NCI-H2107 treated with DMSO at 0.1 percent for 48 hours (cell line): ENCODE data around the gene FAM20A.
A peak's percentile ranks its signal among the peaks of the same experiment; 100 is the strongest.
"Not testable (repeated sequence)": the region's sequence is repeated elsewhere in the genome, so short reads cannot be mapped to it uniquely, and the experiment has no call there.

Source experiments
- DNase-seq: peaks from one replicate; lab custom pipeline; 2025; ENCODE audit not compliant: unreplicated experiment; lab: John Stamatoyannopoulos, UW

FAM20A gene

DNA sequence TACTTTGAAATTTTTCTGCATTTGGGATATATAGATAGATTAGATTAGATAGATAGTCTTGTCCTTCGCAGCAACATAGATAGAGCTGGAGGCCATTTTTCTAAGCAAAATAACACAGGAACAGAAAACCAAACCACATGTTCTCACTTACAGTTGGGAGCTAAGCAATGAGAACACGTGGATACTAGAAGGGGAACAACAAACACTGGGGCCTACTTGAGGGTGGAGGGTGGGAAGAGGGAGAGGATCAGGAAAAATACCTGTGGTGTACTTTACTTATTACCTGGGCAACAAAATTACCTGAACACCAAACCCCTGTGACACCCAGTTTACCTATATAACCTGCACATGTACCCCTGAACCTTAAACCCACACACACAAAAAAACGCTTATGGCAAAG is 74.6 kb downstream of the FAM20A start:
- DNase-seq, result no peak

DNA sequence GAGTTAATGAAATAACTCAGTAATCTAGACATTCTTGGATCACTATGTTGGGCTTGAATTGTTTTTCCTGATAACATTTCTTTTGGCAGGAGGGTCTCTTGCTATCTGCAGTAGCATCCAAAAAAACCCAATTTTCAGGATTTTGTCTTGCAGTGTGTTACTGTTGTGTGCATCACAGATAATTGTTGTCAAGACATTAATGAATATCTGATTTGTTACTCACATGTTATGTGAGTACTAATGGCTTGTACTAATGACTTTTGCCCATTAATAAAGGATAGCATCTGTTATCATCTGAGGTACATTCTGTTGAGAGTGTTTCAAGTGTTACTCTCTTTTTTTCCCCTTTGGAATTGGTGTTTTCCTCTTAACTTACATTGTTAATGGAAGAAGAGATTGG is 78.9 kb downstream of the FAM20A start:
- no peak for DNase-seq

DNA sequence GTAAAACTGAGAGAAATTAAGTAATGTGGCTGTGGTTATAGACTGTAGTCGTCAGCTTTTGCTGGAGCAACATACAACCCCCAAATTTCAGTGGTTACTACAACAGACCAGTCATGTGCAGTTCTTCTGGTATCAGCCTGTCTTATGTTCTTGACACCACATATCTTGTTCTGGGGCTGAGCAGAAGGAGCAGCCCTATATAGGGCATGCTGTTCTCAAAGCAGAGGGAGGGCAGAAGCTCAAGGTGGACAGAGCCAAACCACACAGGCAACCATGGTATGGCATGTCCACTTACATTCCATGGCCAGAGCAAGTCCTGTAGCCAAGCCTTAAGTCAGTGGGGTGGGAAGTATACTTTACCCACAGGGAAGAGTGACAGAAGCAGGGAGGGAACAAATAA is 81.3 kb downstream of the FAM20A start:
- no peak for DNase-seq

DNA sequence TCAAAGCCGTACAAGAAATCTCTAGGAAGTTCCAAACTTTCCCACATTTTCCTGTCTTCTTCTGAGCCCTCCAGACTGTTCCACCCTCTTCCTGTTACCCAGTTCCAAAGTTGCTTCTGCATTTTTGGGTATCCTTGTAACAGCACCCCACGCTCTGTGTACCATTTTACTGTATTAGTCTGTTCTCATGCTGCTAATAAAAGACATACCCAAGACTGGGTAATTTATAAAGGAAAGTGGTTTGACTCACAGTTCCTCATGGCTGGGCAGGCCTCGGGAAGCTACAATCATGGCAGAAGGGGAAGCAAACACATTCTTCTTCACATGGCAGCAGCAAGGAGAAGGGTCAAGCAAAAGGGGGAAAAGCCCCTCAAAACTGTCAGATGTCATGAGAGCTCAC is 82.1 kb downstream of the FAM20A start:
- DNase-seq, result not testable (repeated sequence)

DNA sequence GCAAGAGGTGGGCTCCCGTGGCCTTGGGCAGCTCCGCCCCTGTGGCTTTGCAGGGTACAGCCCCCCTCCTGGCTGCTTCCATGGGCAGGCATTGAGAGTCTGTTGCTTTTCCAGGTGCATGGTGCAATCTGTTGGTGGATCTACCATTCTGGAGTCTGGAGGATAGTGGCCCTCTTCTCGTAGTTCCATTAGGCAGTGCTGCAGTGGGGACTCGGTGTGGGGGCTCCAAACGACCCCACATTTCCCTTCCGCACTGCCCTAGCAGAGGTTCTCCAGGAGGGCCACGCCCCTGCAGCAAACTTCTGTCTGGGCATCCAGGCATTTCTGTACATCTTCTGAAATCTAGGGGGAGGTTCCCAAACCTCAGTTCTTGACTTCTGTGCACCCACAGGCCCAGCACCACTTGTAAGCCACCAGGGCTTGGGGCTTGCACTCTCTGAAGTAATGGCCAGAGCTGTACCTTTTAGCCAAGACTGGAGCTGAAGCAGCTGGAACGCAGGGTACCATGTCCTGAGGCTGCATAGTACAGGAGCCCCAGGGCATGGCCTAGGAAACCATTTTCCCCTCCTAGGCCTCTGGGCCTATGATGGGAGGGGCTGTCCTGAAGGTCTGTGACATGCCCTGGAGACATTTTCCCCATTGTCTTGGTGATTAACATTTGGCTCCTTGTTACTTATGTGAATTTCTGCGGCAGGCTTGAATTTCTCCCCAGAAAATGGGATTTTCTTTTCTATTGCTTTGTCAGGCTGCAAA is 82.9 kb downstream of the FAM20A start:
- DNase-seq, result no peak

DNA sequence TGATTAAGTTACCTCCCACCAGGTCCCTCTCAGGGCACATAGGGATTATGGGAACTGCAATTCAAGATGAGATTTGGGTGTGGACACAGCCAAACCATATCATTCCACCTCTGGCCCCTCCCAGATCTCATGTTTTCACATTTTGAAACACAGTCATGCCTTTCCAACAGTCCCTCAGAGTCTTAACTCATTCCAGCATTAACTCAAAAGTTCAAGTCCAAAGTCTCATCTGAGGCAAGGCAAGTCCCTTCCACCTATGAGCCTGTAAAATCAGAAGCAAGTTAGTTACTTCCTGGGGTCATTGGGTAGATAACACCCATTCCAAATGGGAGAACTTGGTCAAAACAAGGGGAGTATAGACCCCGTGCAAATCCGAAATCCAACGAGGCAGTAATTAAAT is 83.6 kb downstream of the FAM20A start:
- not testable (repeated sequence) for DNase-seq

DNA sequence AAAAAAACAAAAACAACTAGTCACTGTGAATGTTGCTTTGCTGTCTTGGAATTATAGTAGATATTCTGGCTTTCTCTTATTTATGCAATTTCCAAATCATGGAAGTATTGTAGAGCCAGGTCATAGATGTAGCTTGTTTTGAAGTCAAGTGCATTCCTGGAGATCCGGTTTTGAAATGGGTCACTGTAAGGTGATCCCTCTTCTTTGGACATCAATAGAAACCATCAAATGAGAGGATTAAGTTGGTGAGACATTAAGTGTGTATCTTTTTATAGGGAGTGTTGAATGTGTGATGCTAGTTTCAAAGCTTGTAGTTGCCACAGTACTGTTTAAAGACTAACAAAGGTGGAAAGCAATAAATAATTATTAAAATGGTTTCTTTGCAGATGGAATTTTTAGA is 84.4 kb downstream of the FAM20A start:
- DNase-seq, result no peak

DNA sequence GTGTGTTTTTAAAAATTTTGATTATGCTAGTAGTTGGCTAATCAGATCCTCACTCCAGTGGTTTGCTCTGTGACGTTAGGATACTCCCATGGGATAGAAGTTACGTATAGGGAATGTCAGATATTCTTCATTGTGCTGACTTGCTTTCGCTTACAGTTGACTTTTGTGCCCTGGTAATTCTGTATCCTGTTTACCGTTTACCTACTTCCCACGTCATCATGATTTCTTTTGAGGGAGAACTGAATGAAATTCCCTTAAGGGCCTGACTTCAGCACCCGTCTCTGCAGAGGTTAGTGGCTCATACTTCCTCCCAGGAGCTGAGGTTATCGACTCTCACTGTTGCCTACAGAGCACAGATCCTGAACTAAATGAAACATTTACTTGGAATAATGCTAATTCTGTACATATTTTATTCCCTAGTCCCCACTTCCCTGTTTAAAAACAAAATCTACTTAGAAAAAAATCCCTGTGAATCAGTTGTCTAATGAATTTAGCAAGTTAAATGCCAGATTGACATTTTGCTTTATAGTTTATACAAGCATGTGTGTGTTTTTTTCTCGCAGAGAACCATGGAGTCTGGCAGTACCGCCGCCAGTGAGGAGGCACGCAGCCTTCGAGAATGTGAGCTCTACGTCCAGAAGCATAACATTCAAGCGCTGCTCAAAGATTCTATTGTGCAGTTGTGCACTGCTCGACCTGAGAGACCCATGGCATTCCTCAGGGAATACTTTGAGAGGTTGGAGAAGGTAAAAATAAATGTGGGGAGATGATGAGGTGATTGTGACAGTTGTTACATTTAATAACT is 86.1 kb downstream of the FAM20A start:
- peak; percentile 28 for DNase-seq

DNA sequence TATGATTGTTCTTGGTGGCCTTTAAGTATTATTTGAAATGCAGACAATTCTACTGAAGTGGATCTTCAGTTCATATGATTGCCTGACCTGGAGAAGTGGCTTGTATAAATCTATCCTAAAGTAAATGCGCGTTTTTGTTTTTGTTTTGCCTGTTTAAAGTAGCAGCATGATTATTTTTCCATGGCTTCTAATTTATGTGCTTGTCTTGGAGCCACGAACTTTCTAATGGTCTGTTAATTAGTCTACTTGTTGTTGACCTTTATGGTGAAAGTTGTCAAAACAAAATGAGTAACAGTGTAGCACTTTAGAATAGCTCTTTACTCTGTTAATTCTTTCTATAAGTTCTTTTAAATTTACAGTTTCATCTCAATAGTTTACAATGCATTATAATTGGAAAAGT is 87.2 kb downstream of the FAM20A start:
- DNase-seq, result no peak

DNA sequence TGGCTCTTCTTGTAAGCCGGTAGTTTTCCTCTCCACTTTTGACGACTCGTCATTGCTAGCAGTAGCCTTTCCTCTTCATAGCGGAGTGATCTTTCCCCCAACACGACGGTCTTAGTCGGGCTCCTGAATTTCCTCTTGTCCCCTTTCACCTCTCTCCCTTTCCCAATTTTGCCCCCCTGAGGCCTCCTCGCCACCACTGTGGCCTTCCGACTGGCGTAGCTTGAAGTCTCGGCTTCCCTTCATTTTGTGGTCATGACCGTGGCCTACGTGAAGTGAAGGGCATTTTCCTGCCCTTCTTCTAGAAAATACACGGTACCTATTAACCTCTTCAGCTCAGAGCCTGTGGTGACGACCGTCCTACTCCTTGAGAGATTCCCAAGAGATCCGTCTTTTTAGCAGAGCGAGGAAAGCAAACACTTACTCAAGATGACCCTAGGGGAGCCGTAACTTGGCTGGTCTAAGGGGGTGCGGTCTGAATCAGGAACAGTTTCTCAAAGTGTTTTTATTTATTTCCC is 88.2 kb downstream of the FAM20A start:
- DNase-seq, result peak; percentile 18

DNA sequence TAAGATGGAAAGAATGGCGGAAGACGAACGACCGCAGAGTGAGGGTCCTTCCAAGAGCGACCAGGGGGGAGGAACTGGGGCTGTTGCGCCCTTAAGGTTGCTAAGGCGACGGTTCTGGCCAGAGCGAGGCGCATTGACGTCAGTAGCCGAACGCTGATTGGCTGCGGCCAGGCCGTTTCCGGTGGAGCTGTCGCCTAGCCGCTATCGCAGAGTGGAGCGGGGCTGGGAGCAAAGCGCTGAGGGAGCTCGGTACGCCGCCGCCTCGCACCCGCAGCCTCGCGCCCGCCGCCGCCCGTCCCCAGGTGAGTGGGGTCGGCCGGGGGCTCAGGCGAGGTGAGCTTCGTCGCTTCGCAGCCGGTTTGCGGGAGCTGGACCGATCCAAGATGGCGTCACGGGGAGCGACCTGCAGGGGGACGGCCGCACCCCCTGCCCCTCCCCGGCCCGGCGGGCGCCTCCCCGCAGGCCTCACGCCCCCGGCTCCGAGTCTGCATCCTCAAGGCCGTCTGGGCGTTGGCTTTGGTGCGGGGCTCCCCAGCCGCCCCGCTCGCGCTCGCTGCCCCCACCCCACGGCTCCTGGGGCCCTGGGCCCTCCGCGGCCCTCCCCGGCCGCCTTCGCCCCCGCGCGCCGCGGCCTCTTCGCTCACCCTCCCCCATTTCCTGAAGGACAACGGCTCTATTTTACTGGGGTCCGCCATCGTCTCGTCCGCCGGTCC is 88.8 kb downstream of the FAM20A start, which contains the start of gene PRKAR1A:
PRKAR1A (plus strand) TSS at position 184 of the 713 bp plus-strand sequence. CDS start 2,970 bp downstream, outside the sequence.
- DNase-seq, result peak; percentile 78

DNA sequence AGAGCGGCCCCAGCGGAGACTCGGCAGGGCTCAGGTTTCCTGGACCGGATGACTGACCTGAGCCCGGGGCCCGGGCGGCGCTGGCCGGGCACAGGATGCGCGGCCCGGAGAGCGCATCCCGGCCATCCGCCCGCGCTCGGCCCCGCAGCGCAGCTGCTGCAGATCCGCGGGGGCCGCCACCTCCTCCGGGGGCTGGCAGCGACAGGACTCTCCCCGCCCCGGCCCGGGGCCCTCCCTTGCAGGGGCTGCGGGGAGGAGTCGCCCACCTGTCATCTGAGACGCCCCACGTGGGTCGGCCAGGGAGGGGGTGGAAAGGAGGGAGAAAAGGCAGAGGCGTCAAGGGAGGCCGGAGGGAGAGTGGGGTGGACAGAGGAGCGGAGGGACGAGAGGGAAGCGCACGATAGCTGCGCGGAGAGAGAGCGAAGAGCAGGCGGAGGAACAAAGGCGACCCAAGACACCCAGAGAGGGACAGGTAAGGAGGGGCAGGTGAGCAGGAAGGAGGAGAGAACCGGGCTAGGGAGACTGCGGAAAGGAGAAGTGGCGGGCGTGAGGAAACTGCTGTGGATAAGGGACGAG is 89.4 kb downstream of the FAM20A start:
- DNase-seq, result peak; percentile 48

DNA sequence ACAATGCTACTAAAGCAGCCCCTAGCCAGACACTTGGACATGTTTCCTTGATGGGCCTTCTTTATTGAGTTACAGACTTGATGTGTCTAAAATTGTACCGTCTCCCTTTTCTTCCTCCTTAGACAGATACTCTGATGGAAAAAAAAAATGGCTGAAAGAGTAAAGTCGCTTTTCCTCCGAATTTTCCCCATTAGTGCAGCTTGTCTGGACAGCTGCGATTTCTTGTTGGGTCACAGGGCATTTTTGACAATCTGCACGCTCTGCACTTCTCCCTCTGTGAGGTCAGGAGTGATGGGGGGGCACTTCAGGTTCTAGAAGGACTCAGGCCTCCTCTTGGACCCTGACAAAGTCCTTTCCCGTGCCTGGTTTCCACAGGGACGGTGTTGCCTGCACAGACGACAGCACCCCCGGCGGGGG is 89.9 kb downstream of the FAM20A start:
- no peak for DNase-seq

DNA sequence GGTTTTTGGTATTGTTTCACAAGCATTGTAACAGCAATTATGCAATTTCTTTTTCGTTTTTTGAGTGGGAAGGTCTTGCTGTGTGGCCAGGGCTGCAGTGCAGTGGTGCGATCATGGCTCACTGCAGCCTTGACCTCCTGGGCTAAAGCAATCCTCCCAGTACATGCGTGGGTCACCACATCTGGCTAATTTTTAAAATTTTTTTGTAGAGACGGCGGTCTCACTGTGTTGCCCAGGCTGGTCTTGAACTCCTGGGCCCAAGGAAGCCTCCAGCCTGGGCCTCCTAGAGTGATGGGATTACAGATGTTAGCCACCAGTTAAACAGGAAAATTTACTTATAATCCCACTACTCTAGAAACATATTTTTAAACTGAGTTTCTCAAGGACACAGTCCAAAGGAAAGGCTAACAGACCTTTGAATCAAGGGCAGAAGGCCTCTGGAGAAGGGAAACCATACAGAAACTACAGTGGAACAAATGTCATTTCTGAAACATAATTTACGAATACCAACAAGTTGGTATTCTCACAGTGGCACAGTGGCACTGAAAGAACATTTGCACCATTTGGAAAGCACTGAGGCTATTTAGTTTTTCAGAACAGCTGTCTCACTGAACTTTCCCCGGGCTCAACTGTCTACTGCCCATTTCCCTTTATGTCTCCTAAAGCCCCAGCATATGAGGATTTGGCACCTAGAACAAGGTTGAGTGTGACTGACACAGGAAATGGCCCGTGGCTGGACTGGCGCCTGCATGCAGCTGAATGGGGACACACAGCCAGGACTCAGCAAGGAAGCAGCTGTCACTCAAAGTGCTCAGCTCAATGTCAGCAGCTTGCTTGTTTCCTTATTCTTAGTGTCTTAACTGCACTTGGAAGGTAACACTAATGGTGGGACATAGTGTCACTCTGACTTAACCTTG is 91.8 kb downstream of the FAM20A start:
- peak; percentile 42 for DNase-seq

DNA sequence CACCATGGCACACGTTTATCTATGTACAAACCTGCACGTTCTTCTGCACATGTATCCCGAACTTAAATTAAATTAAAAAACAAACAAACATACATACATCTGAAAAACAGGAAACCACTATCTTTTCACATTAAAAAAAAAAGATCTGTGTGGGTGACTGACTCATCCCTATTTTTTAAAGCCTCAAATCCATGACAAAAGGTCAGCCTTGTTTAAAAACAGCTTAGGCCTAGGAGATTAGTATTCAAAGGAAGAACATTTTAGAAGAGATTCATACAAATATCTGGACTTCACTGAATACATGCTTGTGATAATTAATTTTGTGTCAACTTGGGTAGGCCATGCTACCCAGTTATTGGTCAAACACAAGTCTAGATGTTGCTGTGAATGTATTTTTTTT is 93.6 kb downstream of the FAM20A start:
- DNase-seq, result no peak

DNA sequence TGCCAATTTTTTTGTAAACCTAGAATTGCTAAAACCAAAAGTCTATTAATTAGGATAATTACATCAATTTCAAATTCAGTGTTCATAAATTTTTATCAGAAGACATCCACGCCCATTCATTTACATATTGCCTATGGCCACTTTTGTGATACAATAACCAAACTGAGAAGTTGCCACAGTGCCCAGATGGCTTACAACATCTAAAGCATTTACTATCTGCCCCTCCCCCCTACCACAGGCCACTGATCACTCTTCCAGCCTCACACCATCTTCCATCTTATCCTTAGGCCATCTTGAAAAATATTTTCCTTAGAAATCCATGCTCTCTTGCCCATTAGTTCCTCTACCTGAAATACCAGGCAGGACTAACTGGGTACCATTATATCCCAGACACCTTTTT is 95.2 kb downstream of the FAM20A start:
- DNase-seq, result no peak

DNA sequence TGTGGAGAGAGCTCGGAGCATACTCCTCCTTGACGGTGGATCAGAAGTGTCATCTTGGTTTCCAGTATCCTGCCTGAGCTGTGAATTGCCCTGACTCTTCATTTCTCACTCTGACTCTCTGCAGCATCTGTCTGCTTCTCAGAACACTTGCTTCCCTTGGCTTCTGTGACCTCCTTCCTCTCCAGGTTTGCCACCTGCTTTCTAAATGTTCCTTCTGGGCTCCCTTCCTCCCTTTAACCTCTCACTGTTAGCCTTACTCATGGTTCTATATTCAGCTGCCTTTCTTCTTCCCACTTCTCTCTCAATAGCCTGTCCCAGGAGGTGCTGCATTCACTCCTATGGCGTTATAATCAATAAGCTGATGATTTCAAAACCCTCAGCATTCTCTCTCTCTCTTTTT is 100.1 kb downstream of the FAM20A start:
- no peak for DNase-seq

DNA sequence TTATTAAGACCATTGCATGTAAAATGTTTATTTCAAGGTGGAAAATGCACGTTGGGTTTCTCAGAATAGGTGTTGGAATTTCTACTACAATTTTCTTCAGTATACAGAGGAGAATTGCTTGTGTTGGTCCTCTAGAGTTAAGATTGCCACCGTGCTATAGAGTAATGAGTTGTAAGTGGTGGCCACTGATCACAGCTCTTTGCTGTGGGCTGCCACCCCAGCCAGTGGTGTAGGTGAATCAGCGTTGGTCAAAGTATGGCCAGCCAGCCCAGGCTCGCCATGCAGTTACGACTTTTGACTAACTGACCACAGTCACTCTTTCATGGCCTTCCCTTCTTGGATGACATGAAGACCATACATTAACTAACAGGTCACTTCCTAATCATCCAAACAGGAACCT is 101.6 kb downstream of the FAM20A start:
- no peak for DNase-seq

DNA sequence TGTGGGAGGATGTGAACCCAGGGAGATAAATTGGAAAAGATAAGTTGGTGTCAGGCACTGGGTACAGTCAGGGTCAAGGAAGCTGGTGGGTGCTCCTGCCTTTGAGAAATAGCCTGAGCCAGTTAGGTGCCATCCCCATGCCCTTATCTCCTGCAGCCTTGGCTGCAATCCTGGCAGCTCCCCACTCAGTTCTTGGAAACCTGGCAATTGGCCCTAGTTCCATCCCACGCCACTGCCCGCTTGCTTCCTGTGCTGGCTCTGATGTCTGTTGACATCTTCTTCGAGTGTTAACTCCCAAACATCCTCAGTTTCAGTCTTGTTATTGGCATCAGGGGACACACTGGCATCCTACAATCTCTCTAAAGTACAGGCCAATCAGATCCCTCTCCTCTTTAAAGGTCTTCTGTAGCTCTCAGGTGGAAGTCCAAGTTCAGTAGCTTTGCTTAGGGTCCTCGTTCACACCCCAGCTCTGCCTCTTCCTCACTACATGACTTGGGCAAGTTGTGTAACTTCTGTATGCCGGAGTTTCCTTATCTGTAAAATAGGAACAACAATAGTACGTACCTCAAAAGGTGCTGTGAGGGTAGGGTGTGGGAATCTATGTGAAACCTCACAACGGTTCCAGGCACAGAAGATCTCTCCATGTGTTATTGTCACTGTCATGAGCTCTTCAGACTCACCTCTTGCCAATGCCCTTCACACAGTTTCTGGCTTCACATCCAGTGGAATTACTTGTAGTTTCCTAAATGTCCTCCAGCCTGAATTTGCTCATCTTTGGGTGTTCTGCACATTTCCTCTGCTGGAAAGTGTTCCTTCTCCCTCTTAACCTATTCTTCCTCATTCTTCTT is 102.5 kb downstream of the FAM20A start:
- no peak for DNase-seq
